Measurements from ENCODE around the gene FOXC1.

FOXC1 gene

GRCh38 chr6:1600063-1600763 lies 9.5 kb upstream of the FOXC1 start:
- no peak for DNase-seq

GRCh38 chr6:1600764-1601157 lies 9.0 kb upstream of the FOXC1 start:
- DNase-seq: no peak

DNA sequence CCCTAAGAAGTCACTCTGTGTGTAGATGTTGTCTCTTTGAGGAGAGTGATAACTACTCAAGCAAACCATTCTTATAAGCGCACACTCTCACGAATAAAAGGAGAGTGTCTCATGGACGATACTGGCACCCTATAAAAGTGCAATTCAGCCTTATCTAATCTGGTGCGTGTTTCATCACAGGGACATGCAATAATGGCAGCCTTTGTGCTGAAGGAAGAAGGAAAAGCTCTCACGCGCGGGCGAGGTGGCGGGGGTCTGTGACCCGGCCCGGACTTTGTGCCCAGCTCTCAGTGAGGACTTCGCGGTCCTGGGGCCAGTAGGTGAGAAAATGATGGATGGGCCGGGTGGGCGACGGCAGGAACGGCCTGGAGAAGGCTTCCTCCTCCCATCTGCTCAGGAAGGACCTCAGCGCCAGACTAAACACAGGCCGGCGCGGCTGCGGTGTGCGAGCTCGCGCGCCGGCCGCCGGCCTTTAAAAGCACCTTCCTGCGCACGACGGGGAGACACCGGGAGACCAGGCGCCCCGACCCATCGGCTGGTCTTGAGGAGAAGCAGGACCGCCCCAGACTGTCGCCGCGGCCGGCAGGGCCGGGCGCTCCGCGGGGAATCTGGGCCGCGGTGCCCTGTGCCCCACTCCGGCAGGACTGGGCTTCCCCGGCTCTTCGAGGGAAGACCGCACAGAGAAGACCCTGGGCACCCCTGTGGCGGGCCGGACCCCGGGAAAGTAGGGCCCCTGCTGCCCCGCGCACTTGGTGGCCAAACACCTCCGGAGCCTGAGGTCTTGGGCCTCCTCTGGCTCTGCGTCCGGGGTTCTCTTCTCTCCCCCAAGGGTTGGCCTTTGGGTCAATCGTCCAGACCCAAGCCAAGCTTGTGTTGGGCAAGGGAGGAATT lies 8.3 kb upstream of the FOXC1 start:
- DNase-seq: no peak

GRCh38 chr6:1602049-1602713 lies 7.5 kb upstream of the FOXC1 start:
- no peak for DNase-seq

GRCh38 chr6:1603708-1604107 lies 6.0 kb upstream of the FOXC1 start:
- DNase-seq: no peak

DNA sequence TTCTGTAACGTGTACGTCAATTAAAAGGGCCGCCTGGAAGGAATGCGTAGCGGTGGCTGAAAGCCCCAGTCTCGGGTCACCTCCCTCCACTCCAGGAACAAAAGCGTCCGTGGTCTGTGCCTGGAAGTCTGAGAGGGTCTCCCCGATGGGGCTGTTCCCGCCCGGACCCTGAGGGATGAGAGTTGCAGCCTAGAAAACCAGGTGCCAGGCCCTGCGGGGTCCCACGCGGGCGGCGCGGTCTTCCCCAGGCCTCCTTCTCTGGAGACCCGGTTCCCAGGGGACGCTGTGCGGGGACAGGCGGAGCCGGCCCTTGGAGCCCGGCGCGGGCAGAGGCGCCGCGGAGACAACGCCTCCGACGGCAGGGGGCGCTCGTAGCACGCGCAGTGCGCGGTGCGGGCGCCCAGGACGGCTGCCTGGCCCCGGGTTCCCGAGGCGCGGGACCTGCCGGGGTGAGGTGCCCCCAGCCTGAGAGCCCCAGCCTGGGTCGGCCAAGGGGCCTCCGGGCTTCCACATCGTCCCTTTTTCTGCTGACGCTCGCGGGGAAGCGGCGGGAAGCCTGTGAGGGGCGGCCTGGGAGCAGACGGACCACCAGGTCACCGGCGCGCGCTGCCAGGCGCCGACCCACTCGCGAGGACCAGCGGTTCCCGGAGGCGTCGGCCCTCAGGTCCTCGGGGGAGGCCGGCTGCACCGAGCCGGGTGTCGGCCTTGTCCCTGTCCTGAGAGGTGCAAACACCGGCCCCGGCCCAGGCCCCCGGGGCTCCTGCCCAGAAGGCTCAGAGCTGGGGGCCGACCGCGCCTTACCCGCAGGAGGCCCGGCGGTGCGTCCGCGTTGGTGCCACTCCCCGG lies 5.3 kb upstream of the FOXC1 start:
- peak; percentile 26 for DNase-seq

DNA sequence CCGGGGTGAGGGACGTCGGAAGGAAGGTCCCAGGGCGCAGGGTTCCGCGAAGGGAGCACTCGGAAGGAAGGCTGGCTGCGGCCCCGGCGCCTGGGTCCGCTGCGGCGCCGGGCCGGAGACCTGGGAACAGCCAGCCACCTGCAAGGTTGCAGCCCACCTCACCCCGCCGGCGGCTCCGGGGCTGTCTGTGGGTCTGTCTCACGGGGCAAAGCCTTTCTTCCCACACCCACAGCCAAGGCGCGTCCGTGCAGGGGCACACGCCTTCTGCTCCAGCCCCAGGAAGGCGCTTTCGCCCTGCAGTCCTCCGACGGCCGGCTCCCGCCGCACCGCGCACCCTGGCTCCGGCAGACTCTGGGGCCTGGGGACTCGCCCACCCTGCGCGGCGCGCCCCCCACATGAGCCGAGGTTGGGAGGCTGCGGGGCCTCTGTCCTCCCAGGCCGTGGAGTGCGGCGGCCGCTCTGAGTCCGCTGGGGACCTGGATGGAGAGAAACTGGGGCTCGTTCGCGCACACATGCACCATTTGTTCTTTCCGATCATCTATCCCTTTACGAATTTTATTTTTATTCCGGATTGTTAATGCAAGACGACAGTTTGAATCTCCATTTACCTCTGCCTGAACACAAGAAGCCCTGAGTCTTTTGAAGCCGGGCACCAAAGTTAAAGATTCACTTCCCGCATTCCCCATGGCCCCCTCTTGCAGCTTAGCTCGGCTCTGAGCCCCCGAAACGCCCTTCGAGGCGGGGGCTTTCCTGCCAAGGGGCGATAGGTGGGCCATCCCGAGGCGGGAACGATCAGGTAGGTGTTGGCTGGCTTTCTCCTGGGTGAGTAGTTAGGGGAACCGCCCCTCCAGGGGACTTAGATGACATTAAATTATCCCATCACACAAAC lies 4.5 kb upstream of the FOXC1 start:
- no peak for DNase-seq

DNA sequence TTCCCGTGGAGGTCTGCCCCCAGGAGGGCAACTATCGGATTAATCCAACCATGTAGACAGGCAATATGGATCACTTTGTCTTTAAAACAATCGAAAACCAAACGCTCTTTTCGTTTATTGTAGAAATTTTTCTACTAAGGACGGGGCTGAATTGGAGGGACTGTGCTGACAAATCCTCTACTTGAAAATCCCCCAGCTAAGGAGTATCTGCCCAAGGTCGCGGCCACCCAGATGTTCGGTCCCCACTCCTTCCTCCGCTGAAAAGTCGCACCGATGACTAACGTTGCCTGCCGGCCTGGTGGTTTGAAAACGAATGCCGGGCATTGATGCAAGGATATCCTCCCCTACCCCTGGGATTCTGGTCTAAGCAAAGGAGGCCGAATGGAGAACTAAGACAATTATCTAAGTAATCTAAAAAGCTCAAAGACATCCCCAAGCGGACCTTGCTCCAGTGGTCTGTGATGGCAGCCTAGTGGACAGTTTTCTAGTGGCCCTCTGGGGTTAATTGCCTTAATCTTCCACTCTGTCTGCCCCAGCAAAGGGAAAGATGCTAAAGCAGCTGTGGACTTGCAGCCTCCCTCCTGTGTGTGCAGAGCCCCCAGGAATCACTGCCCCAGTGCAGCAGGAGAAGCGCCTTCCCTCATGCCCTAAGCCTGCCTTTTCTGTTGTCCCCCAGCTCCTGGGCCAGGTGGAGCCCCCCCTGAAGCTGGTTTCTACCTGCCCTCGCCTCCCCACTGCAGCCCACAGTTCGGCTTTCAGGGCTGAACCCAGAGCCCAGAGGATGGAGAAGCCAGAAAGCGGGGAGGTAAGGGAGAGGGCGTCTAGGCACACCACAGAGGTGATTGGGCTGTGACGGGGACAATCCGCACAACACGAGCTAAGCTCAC lies 3.6 kb upstream of the FOXC1 start:
- DNase-seq: no peak

- no peak for DNase-seq
Measured at GRCh38 chr6:1606780-1607515, 2.8 kb upstream of the FOXC1 start.

GRCh38 chr6:1607516-1608221 lies 2.0 kb upstream of the FOXC1 start:
- peak; percentile 15 for DNase-seq

DNA sequence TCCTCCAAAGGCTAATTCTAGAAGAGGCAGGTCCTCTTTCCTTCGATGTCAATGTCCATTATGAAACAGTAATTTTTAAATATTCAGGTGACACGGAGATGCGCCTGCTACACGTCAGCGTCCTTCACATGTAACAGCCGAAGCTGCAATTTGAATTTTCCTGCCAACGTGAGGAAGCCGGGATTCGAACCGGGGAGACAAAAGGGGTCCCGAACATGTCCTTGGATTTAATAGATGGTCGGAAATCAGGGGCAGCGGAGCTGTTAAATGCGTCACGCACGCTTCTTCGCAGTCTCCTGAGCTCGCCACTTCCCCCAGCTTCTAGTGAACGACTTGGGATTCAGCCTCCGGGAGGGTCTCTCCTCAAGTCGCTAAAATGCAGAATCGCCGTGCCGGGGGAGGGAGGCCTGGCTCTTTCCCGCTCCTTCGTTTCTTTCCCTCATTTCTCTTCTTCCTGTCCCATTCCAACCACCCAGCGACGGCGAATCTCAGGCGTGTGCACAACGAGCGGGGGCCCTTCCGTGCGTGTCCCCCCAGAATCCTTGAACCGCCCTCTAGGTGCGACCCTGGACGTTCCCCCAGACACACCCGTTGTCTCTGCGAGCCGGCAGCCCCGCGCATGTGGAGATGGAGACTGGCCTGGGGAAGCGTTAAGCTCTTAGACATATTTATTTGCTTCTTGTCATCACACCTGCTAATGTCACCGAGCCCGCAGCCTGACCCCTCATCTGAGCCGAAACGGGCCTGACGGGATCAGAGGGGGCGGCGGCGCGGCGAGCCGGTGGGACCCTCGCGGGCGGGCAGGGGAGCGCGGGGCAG lies 1.3 kb upstream of the FOXC1 start:
- DNase-seq: peak; percentile 5

DNA sequence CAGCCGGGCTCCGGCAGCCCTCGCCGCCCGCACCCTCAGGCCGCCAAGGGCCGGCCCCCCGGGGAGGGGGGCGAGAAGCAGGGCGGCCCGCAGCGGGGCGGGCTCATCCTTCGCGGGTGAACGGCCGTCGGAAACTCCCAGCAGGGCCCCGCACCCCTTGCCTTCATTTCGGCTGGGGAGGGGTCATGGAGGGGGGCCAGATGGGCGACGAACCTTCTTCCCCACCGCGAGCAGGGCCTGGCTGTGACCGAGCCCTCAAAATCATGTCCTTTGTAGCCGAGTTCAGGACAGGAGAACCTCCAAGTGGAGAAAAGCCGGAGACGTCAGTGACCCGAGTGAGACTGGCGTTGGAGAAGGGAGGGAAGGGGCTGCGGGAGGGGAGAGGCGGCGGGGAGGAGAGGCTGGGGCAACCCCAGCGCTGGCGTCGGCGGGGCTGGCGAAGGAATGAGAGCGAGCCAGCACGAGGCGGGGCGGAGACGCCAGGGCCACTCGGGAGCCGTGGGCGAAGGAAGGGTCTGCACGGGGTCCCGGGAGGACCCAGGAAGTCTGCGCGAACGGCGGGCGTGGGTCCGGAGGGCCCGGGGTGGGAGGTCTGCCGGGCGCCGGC lies 571 bp upstream of the FOXC1 start:
- DNase-seq: peak; percentile 9

- no peak for DNase-seq
Measured at GRCh38 chr6:1610497-1611321, 994 bp downstream of the FOXC1 start.

- no peak for DNase-seq
Measured at GRCh38 chr6:1611322-1611571, 1.5 kb downstream of the FOXC1 start.

DNA sequence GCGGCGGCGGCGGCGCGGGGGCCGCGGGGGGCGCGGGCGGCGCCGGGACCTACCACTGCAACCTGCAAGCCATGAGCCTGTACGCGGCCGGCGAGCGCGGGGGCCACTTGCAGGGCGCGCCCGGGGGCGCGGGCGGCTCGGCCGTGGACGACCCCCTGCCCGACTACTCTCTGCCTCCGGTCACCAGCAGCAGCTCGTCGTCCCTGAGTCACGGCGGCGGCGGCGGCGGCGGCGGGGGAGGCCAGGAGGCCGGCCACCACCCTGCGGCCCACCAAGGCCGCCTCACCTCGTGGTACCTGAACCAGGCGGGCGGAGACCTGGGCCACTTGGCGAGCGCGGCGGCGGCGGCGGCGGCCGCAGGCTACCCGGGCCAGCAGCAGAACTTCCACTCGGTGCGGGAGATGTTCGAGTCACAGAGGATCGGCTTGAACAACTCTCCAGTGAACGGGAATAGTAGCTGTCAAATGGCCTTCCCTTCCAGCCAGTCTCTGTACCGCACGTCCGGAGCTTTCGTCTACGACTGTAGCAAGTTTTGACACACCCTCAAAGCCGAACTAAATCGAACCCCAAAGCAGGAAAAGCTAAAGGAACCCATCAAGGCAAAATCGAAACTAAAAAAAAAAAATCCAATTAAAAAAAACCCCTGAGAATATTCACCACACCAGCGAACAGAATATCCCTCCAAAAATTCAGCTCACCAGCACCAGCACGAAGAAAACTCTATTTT lies 2.0 kb downstream of the FOXC1 start:
- DNase-seq: no peak

- DNase-seq: no peak
Measured at GRCh38 chr6:1612299-1612973, 2.7 kb downstream of the FOXC1 start.
